Testis (tissue), 3 donors: ENCODE measurements around the gene ZMIZ1. TPM values are rescaled to one million over a fixed set of nuclear protein-coding genes. Genes with fewer than 3 reads are reported as not detected.
A peak's percentile ranks its signal among the peaks of the same experiment; 100 is the strongest.

ENCODE experiments used
- DNase-seq: peaks from one replicate; pipeline ENCODE4 v3.0.0-alpha.2; 2019
- H3K27ac ChIP-seq, 2 donors: fragments of 200-600 bp; sonication (generic); one replicate each; pipeline ENCODE4 v1.5.1; 2019
- H3K27me3 ChIP-seq: fragments of 200-600 bp; sonication (generic); one replicate; pipeline ENCODE4 v1.5.1; 2019
- H3K36me3 ChIP-seq: fragments of 200-600 bp; sonication (generic); one replicate; pipeline ENCODE4 v1.5.1; 2017; ENCODE audit warnings: low read depth; ENCODE audit errors: missing control alignments
- H3K4me1 ChIP-seq: fragments of 200-600 bp; sonication (generic); one replicate; pipeline ENCODE4 v1.5.1; 2019
- H3K4me3 ChIP-seq, 2 donors: fragments of 200-600 bp; sonication (generic); one replicate each; pipeline ENCODE4 v1.5.1; 2017 to 2019
- H3K9me3 ChIP-seq: fragments of 200-600 bp; sonication (generic); one replicate; pipeline ENCODE4 v1.5.1; 2017
- CTCF ChIP-seq, 3 experiments: fragments of 450-650 bp in 2 of 3; fragments of 200-600 bp in 1 of 3; sonication (generic) in 1 of 3; IDR thresholded peaks; one replicate each; pipeline ENCODE4 v1.5.1; 2016 to 2019; ENCODE audit warnings: antibody characterized with exemption in 3 of 3, mild to moderate bottlenecking in 2 of 3, moderate library complexity in 1 of 3
- POLR2A ChIP-seq: fragments of 450-650 bp; IDR thresholded peaks from one replicate; pipeline ENCODE4 v1.6.1; 2017; ENCODE audit warnings: antibody characterized with exemption, mild to moderate bottlenecking, moderate library complexity
- WGBS, 2 donors: methylation state at CpG; one replicate each; pipeline ENCODE4 v1.1.5; 2018; 5-methylcytosine and 5-hydroxymethylcytosine counted together
- intact Hi-C: fragments of 100-400 bp; cut with DNase I; formaldehyde crosslinking; loops from one replicate; pipeline ENCODE4 v1.15.1; 2023; ENCODE audit warnings: low total_unique reads
- polyA plus RNA-seq: library from polyadenylated mRNA; stranded (reverse); fragments of 350-450 nt; fragmentation: Illumina TruSeq; extraction: RNeasy Lipid Tissue Mini Kit (QIAGEN cat#74804); gene quantifications from one replicate; pipeline ENCODE4 v1.2.3, GENCODE V29; 2014; ENCODE audit warnings: low read depth, low replicate concordance; ENCODE audit not compliant: insufficient read depth
- total RNA-seq, 2 donors: library from RNA; depleted of rRNA; stranded (reverse); fragments of >200 nt; gene quantifications; one replicate each; pipeline ENCODE4 v1.2.3, GENCODE V29; 2016

The ZMIZ1 gene
- total and polyA plus RNA-seq, 3 donors from 2014 or later, result 15.2 to 22.0 (median 18.8) TPM

- H3K27me3 ChIP-seq, result no peaks in the 10 kb centered on the region
- H3K4me3 ChIP-seq, result no peak overlapping the region
- no peak overlapping the region for H3K27ac ChIP-seq
- DNase-seq, result no peak
- H3K36me3 ChIP-seq, result no peaks in the 10 kb centered on the region
- intact Hi-C loops, result no loop called here
- H3K4me1 ChIP-seq, result peaks cover 2% of the 10 kb centered on the region
- 78 to 94% methylated on average over 14 of the region's 14 CpGs for WGBS, 2 donors
- no peak for TF ChIP-seq CTCF (IDR thresholded peaks at IDR 0.05)
- no peak for TF ChIP-seq POLR2A
- H3K9me3 ChIP-seq, result no peaks in the 10 kb centered on the region
These were observed 17.0 kb upstream of the ZMIZ1 start for GRCh38 chr10:79051766-79052165.

- no peaks in the 10 kb centered on the region for H3K27me3 ChIP-seq
- WGBS, 2 donors, result 75 to 76% methylated on average over 9 to 12 of the region's 12 CpGs
- no peak for DNase-seq
- intact Hi-C loops, result no loop called here
- H3K27ac ChIP-seq, result no peak overlapping the region
- H3K9me3 ChIP-seq, result no peaks in the 10 kb centered on the region
- no peaks in the 10 kb centered on the region for H3K36me3 ChIP-seq
- peaks cover 2% of the 10 kb centered on the region for H3K4me1 ChIP-seq
- no peak overlapping the region for H3K4me3 ChIP-seq
- TF ChIP-seq CTCF (IDR thresholded peaks at IDR 0.05) (peak in 2 of 3 experiments; percentile 14 to 21), POLR2A (no peak)
These were observed 16.3 kb upstream of the ZMIZ1 start for GRCh38 chr10:79052291-79053080.

- intact Hi-C loops, result no loop called here
- Histone ChIP-seq H3K27me3 (no peaks in the 10 kb centered on the region), H3K36me3 (no peaks in the 10 kb centered on the region), H3K4me1 (peaks cover 2% of the 10 kb centered on the region), H3K27ac (no peak overlapping the region), H3K4me3 (no peak overlapping the region), H3K9me3 (no peaks in the 10 kb centered on the region)
- 92 to 93% methylated on average over 2 to 4 of the region's 4 CpGs for WGBS, 2 donors
- TF ChIP-seq CTCF (IDR thresholded peaks at IDR 0.05) (no peak), POLR2A (no peak)
- DNase-seq, result no peak
These were observed 15.7 kb upstream of the ZMIZ1 start for GRCh38 chr10:79053081-79053434.

GRCh38 chr10:79053481-79054202 lies 15.1 kb upstream of the ZMIZ1 start:
- no peaks in the 10 kb centered on the region for H3K36me3 ChIP-seq
- H3K27me3 ChIP-seq, result no peaks in the 10 kb centered on the region
- H3K27ac ChIP-seq, result no peak overlapping the region
- intact Hi-C loops, result no loop called here
- peaks cover 2% of the 10 kb centered on the region for H3K4me1 ChIP-seq
- H3K4me3 ChIP-seq, result no peak overlapping the region
- no peak for TF ChIP-seq POLR2A
- no peak for TF ChIP-seq CTCF (IDR thresholded peaks at IDR 0.05)
- no peaks in the 10 kb centered on the region for H3K9me3 ChIP-seq
- WGBS, 2 donors, result 87 to 89% methylated on average over 10 to 11 of the region's 11 CpGs
- no peak for DNase-seq
